PC-3 (cell line): Measurements from ENCODE around the gene SULF2. TPM values are rescaled to one million over a fixed set of nuclear protein-coding genes. Genes with fewer than 3 reads are reported as not detected.

Experiments used
- ATAC-seq: fragments of 200-7000 bp; cut with Tn5 transposase; 2 replicates; pipeline ENCODE4 v1.9.1; 2020; ENCODE audit warnings: mild to moderate bottlenecking, moderate library complexity
- BruUV-seq: library from RNA; stranded (reverse); fragments of 400-500 nt; replicated peaks from 2 replicates; lab custom pipeline; 2021; lab: Mats Ljungman, UMichigan
- CTCF ChIA-PET: fragments of 300-600 bp; sonication (Branson Sonifier 250); formaldehyde crosslinking; loops from one replicate; lab custom pipeline; 2022; ENCODE audit warnings: antibody characterized with exemption; lab: Charles Lee
- POLR2A ChIA-PET: fragments of 300-600 bp; sonication (Branson Sonifier 250); formaldehyde crosslinking; loops from one replicate; lab custom pipeline; 2022; ENCODE audit warnings: antibody characterized with exemption; ENCODE audit not compliant: unreplicated experiment; lab: Charles Lee
- DNase-seq: peaks from one replicate; pipeline ENCODE4 v3.0.0-alpha.2; 2015
- H2AFZ ChIP-seq: fragments of 300-600 bp; sonication (generic); 2 replicates; pipeline ENCODE4 v1.6.0; 2016; ENCODE audit warnings: antibody characterized with exemption, low read length
- H3F3A ChIP-seq: fragments of 300-600 bp; sonication (generic); one replicate; pipeline ENCODE4 v1.6.0; 2017; ENCODE audit warnings: antibody characterized with exemption, low read length, control low read depth, mild to moderate bottlenecking; ENCODE audit not compliant: unreplicated experiment
- H3K27ac ChIP-seq: fragments of 300-600 bp; sonication (generic); 2 replicates; pipeline ENCODE4 v1.5.1; 2016; ENCODE audit warnings: mild to moderate bottlenecking, low read length
- H3K27me3 ChIP-seq: fragments of 300-600 bp; sonication (generic); 2 replicates; pipeline ENCODE4 v1.6.1; 2016; ENCODE audit warnings: low read length, mixed read lengths
- H3K36me3 ChIP-seq: fragments of 300-600 bp; sonication (generic); 2 replicates; pipeline ENCODE4 v1.6.1; 2016; ENCODE audit warnings: low read depth, mixed run types, low read length, mixed read lengths
- H3K4me1 ChIP-seq: fragments of 300-600 bp; sonication (generic); 2 replicates; pipeline ENCODE4 v1.5.1; 2016; ENCODE audit warnings: low read length; ENCODE audit not compliant: insufficient read depth
- H3K4me2 ChIP-seq: fragments of 300-600 bp; sonication (generic); 2 replicates; pipeline ENCODE4 v1.6.0; 2016; ENCODE audit warnings: low read length
- H3K4me3 ChIP-seq: fragments of 300-600 bp; sonication (generic); 2 replicates; pipeline ENCODE4 v1.5.1; 2016; ENCODE audit warnings: mild to moderate bottlenecking, low read length, mixed read lengths
- H3K79me2 ChIP-seq: fragments of 300-600 bp; sonication (generic); 2 replicates; pipeline ENCODE4 v1.6.1; 2017; ENCODE audit warnings: low read length, mixed read lengths
- H3K9ac ChIP-seq: fragments of 300-600 bp; sonication (generic); 2 replicates; pipeline ENCODE4 v1.6.0; 2016; ENCODE audit warnings: mild to moderate bottlenecking, low read length
- H3K9me2 ChIP-seq: fragments of 300-600 bp; sonication (generic); replicated peaks from 2 replicates; pipeline ENCODE4 v1.6.1; 2016; ENCODE audit warnings: mixed run types, low read length, mixed read lengths
- H3K9me3 ChIP-seq: fragments of 300-600 bp; sonication (generic); 2 replicates; pipeline ENCODE4 v1.6.1; 2016; ENCODE audit warnings: low read length, mixed read lengths
- H4K20me1 ChIP-seq: fragments of 300-600 bp; sonication (generic); 2 replicates; pipeline ENCODE4 v1.6.1; 2016; ENCODE audit warnings: low read length, mixed read lengths
- EZH2 ChIP-seq: fragments of 300-600 bp; sonication (generic); IDR thresholded peaks from one replicate; pipeline ENCODE4 v1.6.1; 2017; ENCODE audit warnings: antibody characterized with exemption, mild to moderate bottlenecking, low read length; ENCODE audit not compliant: unreplicated experiment
- EZH2phosphoT487 ChIP-seq: fragments of 300-600 bp; sonication (generic); IDR thresholded peaks from 2 replicates; pipeline ENCODE4 v1.6.1; 2018; ENCODE audit warnings: mild to moderate bottlenecking, antibody characterized with exemption, low read length, borderline replicate concordance
- intact Hi-C: fragments of 100-400 bp; cut with micrococcal nuclease; formaldehyde crosslinking; loops from 2 replicates; pipeline ENCODE4 v1.9.0; 2023
- total RNA-seq: library from RNA; depleted of rRNA; stranded (reverse); fragments of >200 nt; gene quantifications from 2 replicates; pipeline ENCODE4 v1.2.3, GENCODE V29; 2014
- TF ChIP-seq, protein P1 (sequence below): fragments of 300-600 bp; sonication (generic); conservative IDR thresholded peaks from 2 replicates; pipeline ENCODE4 v1.5.1; 2017; ENCODE audit warnings: antibody characterized with exemption, low read depth, mild to moderate bottlenecking, low read length

The SULF2 gene
- total RNA-seq, 1 experiment from 2014 or later = 340 TPM

DNA sequence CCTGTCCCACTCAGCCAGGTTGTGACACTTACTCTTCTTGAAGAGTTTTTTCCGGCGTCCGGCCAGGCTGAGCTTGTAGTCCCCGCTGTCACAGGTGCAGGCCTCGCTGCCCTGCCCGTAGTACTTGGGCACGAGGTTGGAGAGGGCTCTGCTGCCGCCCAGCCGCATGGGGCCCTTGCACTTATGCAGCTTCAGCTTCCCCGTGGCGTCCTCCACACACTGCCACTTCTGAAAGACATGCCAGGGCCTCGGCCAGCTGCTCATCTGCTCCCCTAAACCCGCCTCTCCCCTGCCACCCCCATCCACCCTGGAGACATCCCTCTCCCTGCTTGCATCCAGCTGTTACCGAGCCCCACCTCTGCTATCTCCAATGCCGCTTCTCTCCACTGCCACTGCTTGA, 113.1 kb downstream of the SULF2 start:
- Histone ChIP-seq H3K27me3 (no peaks in the 10 kb centered on the region), H4K20me1 (no peaks in the 10 kb centered on the region), H3K79me2 (no peaks in the 10 kb centered on the region), H3K9me2 (no peaks in the 10 kb centered on the region), H2AFZ (no peak overlapping the region), H3K4me2 (no peak overlapping the region), H3K9me3 (no peaks in the 10 kb centered on the region), H3F3A (no peaks in the 10 kb centered on the region), H3K9ac (no peak overlapping the region), H3K27ac (no peak overlapping the region), H3K4me1 (no peaks in the 10 kb centered on the region), H3K36me3 (peaks cover 43% of the 10 kb centered on the region), H3K4me3 (no peak overlapping the region)
- DNase-seq (no peak), ATAC-seq (no peak)
- intact Hi-C loops = no loop called here
- ChIA-PET CTCF (no interaction called here), POLR2A (no interaction called here)
- BruUV-seq = no TSS peak
- TF ChIP-seq EZH2phosphoT487 = no peak
- TF ChIP-seq, protein P1, sequence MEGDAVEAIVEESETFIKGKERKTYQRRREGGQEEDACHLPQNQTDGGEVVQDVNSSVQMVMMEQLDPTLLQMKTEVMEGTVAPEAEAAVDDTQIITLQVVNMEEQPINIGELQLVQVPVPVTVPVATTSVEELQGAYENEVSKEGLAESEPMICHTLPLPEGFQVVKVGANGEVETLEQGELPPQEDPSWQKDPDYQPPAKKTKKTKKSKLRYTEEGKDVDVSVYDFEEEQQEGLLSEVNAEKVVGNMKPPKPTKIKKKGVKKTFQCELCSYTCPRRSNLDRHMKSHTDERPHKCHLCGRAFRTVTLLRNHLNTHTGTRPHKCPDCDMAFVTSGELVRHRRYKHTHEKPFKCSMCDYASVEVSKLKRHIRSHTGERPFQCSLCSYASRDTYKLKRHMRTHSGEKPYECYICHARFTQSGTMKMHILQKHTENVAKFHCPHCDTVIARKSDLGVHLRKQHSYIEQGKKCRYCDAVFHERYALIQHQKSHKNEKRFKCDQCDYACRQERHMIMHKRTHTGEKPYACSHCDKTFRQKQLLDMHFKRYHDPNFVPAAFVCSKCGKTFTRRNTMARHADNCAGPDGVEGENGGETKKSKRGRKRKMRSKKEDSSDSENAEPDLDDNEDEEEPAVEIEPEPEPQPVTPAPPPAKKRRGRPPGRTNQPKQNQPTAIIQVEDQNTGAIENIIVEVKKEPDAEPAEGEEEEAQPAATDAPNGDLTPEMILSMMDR = no peak

GRCh38 chr20:47670913-47671312, 114.4 kb downstream of the SULF2 start:
- no TSS peak for BruUV-seq
- ATAC-seq (no peak), DNase-seq (no peak)
- Histone ChIP-seq H3K4me3 (no peak overlapping the region), H3K4me1 (no peaks in the 10 kb centered on the region), H3K27me3 (no peaks in the 10 kb centered on the region), H3K79me2 (no peaks in the 10 kb centered on the region), H3K9me2 (no peaks in the 10 kb centered on the region), H4K20me1 (no peaks in the 10 kb centered on the region), H3K9me3 (no peaks in the 10 kb centered on the region), H3K36me3 (peaks cover 35% of the 10 kb centered on the region), H3K27ac (no peak overlapping the region), H3F3A (no peaks in the 10 kb centered on the region), H3K4me2 (no peak overlapping the region), H3K9ac (no peak overlapping the region), H2AFZ (no peak overlapping the region)
- TF ChIP-seq, protein P1 = no peak
- intact Hi-C loops = no loop called here
- CTCF ChIA-PET = no interaction called here
- POLR2A ChIA-PET = no interaction called here

- DNase-seq (no peak), ATAC-seq (no peak)
- no TSS peak for BruUV-seq
- Histone ChIP-seq H3K9ac (no peak overlapping the region), H3K27me3 (no peaks in the 10 kb centered on the region), H3K4me1 (no peaks in the 10 kb centered on the region), H3K4me2 (no peak overlapping the region), H4K20me1 (no peaks in the 10 kb centered on the region), H3F3A (no peaks in the 10 kb centered on the region), H3K36me3 (peaks cover 31% of the 10 kb centered on the region), H2AFZ (no peak overlapping the region), H3K4me3 (no peak overlapping the region), H3K79me2 (no peaks in the 10 kb centered on the region), H3K9me2 (no peaks in the 10 kb centered on the region), H3K27ac (no peak overlapping the region), H3K9me3 (no peaks in the 10 kb centered on the region)
- intact Hi-C loops = no loop called here
- POLR2A ChIA-PET = no interaction called here
- TF ChIP-seq, protein P1 = no peak
- TF ChIP-seq EZH2 = no peak
- TF ChIP-seq EZH2phosphoT487 = no peak
- CTCF ChIA-PET = no interaction called here
These were observed 115.1 kb downstream of the SULF2 start for GRCh38 chr20:47669927-47670890.
